ENCODE results near the gene EHMT1. TPM values are rescaled to one million over a fixed set of nuclear protein-coding genes. Genes with fewer than 3 reads are reported as not detected.
A peak's percentile ranks its signal among the peaks of the same experiment; 100 is the strongest.

EHMT1 gene
- total RNA-seq, 6 experiments from 2014 or later = 41.0 to 116 (median 46.9) TPM

GRCh38 chr9:137639303-137640051, 20.7 kb downstream of the EHMT1 start:
- DNase-seq = no peak
- peaks cover 14% of the 10 kb centered on the region for H3K4me1 Mint-ChIP-seq (ENCODE audit: low read depth)
- TF ChIP-seq CTCF (IDR thresholded peaks at IDR 0.05) = no peak
- H3K4me3 Mint-ChIP-seq = peak overlapping the region; percentile 57
- no peaks in the 10 kb centered on the region for H3K9me3 Mint-ChIP-seq
- peaks cover 13% of the 10 kb centered on the region for H3K36me3 Mint-ChIP-seq (ENCODE audit: low read depth)
- H3K27ac Mint-ChIP-seq = peak overlapping the region; percentile 12; the same call in 1 of the 2 replicates
- H3K27me3 Mint-ChIP-seq (ENCODE audit: insufficient read depth) = no peaks in the 10 kb centered on the region; the same call in 1 of the 2 replicates

- H3K4me1 Mint-ChIP-seq (ENCODE audit: low read depth) = peaks cover 14% of the 10 kb centered on the region
- H3K27me3 Mint-ChIP-seq (ENCODE audit: insufficient read depth) = no peaks in the 10 kb centered on the region; the same call in 1 of the 2 replicates
- no peak overlapping the region for H3K4me3 Mint-ChIP-seq
- TF ChIP-seq CTCF (IDR thresholded peaks at IDR 0.05) = no peak
- no peaks in the 10 kb centered on the region for H3K9me3 Mint-ChIP-seq
- peaks cover 13% of the 10 kb centered on the region for H3K36me3 Mint-ChIP-seq (ENCODE audit: low read depth)
- no peak overlapping the region for H3K27ac Mint-ChIP-seq
- DNase-seq = no peak
These were observed 22.1 kb downstream of the EHMT1 start for GRCh38 chr9:137640862-137641261.

GRCh38 chr9:137642118-137642601, 23.4 kb downstream of the EHMT1 start:
- Mint-ChIP-seq H3K36me3 (ENCODE audit: low read depth) (peaks cover 13% of the 10 kb centered on the region), H3K4me3 (no peak overlapping the region), H3K27ac (peak overlapping the region; percentile 36; the same call in 1 of the 2 replicates), H3K9me3 (no peaks in the 10 kb centered on the region), H3K4me1 (ENCODE audit: low read depth) (peaks cover 14% of the 10 kb centered on the region), H3K27me3 (ENCODE audit: insufficient read depth) (no peaks in the 10 kb centered on the region; the same call in 1 of the 2 replicates)
- TF ChIP-seq CTCF (IDR thresholded peaks at IDR 0.05) = no peak
- no peak for DNase-seq

GRCh38 chr9:137642892-137643291, 24.1 kb downstream of the EHMT1 start:
- H3K4me1 Mint-ChIP-seq (ENCODE audit: low read depth) = peaks cover 16% of the 10 kb centered on the region
- no peak for DNase-seq

GRCh38 chr9:137643921-137644320, 25.1 kb downstream of the EHMT1 start:
- Mint-ChIP-seq H3K4me1 (ENCODE audit: low read depth) (peaks cover 18% of the 10 kb centered on the region), H3K4me3 (no peak overlapping the region), H3K27ac (no peak overlapping the region), H3K9me3 (no peaks in the 10 kb centered on the region), H3K36me3 (ENCODE audit: low read depth) (peaks cover 19% of the 10 kb centered on the region), H3K27me3 (ENCODE audit: insufficient read depth) (peaks cover 4% of the 10 kb centered on the region)
- no peak for TF ChIP-seq CTCF (IDR thresholded peaks at IDR 0.05)
- no peak for DNase-seq

More at GRCh38 chr9:137642892-137643291, 24.1 kb downstream of the EHMT1 start:
- H3K9me3 Mint-ChIP-seq = no peaks in the 10 kb centered on the region
- peaks cover 16% of the 10 kb centered on the region for H3K36me3 Mint-ChIP-seq (ENCODE audit: low read depth)
- H3K27ac Mint-ChIP-seq = no peak overlapping the region
- peaks cover 3% of the 10 kb centered on the region for H3K27me3 Mint-ChIP-seq (ENCODE audit: insufficient read depth)
- TF ChIP-seq CTCF (IDR thresholded peaks at IDR 0.05) = no peak
- H3K4me3 Mint-ChIP-seq = no peak overlapping the region

All from HFFc6 (cell line).